ENCODE results near the gene PACRGL.
"Not testable (repeated sequence)": the region's sequence is repeated elsewhere in the genome, so short reads cannot be mapped to it uniquely, and the experiment has no call there.

The PACRGL gene

GRCh38 chr4:20723463-20723862 lies 23.2 kb downstream of the PACRGL start:
- H3K27ac ChIP-seq (ENCODE audit: low read length): no peak overlapping the region
- no peaks in the 10 kb centered on the region for H3K4me1 ChIP-seq (ENCODE audit: control insufficient read depth, insufficient read depth, low read length)
- H3K27me3 ChIP-seq (ENCODE audit: control insufficient read depth in 1 of 2, insufficient read depth in 2 of 2, low read length in 2 of 2): no peaks in the 10 kb centered on the region
- H3K9ac ChIP-seq (ENCODE audit: low read length in 2 of 2): no peak overlapping the region
- H3K9me3 ChIP-seq (ENCODE audit: control insufficient read depth in 2 of 2, low read length in 2 of 2): peaks cover 5 to 8% of the 10 kb centered on the region in 2 donors
- H3K4me3 ChIP-seq (ENCODE audit: low read length in 2 of 2): no peak overlapping the region
- H3K36me3 ChIP-seq (ENCODE audit: control insufficient read depth in 2 of 2, insufficient read depth in 2 of 2, low read length in 2 of 2): peaks cover 19 to 39% of the 10 kb centered on the region in 2 donors

- peaks cover 19 to 44% of the 10 kb centered on the region in 2 donors for H3K36me3 ChIP-seq (ENCODE audit: control insufficient read depth in 2 of 2, insufficient read depth in 2 of 2, low read length in 2 of 2)
Observed at GRCh38 chr4:20724915-20725314, 24.7 kb downstream of the PACRGL start.

GRCh38 chr4:20735931-20736330 lies 35.7 kb downstream of the PACRGL start:
- H3K9ac ChIP-seq (ENCODE audit: low read length in 2 of 2): no peak overlapping the region
- no peak overlapping the region for H3K27ac ChIP-seq (ENCODE audit: low read length)
- no peaks in the 10 kb centered on the region for H3K27me3 ChIP-seq (ENCODE audit: control insufficient read depth in 1 of 2, insufficient read depth in 2 of 2, low read length in 2 of 2)
- no peaks in the 10 kb centered on the region for H3K4me1 ChIP-seq (ENCODE audit: control insufficient read depth, insufficient read depth, low read length)
- H3K4me3 ChIP-seq (ENCODE audit: low read length in 2 of 2): no peak overlapping the region
- peaks cover 3 to 4% of the 10 kb centered on the region in 2 donors for H3K9me3 ChIP-seq (ENCODE audit: control insufficient read depth in 2 of 2, low read length in 2 of 2)
- peaks cover 15 to 21% of the 10 kb centered on the region in 2 donors for H3K36me3 ChIP-seq (ENCODE audit: control insufficient read depth in 2 of 2, insufficient read depth in 2 of 2, low read length in 2 of 2)

More at GRCh38 chr4:20724915-20725314, 24.7 kb downstream of the PACRGL start:
- H3K27ac ChIP-seq (ENCODE audit: low read length): no peak overlapping the region
- H3K9ac ChIP-seq (ENCODE audit: low read length in 2 of 2): no peak overlapping the region
- H3K4me1 ChIP-seq (ENCODE audit: control insufficient read depth, insufficient read depth, low read length): no peaks in the 10 kb centered on the region
- no peaks in the 10 kb centered on the region for H3K27me3 ChIP-seq (ENCODE audit: control insufficient read depth in 1 of 2, insufficient read depth in 2 of 2, low read length in 2 of 2)
- no peak overlapping the region for H3K4me3 ChIP-seq (ENCODE audit: low read length in 2 of 2)
- H3K9me3 ChIP-seq (ENCODE audit: control insufficient read depth in 2 of 2, low read length in 2 of 2): peaks cover 5 to 8% of the 10 kb centered on the region in 2 donors

- H3K4me3 ChIP-seq (ENCODE audit: low read length in 2 of 2); H3K27me3 ChIP-seq (ENCODE audit: control insufficient read depth in 1 of 2, insufficient read depth in 2 of 2, low read length in 2 of 2); H3K9me3 ChIP-seq (ENCODE audit: control insufficient read depth in 2 of 2, low read length in 2 of 2); H3K9ac ChIP-seq (ENCODE audit: low read length in 2 of 2); H3K27ac ChIP-seq (ENCODE audit: low read length); H3K4me1 ChIP-seq (ENCODE audit: control insufficient read depth, insufficient read depth, low read length); H3K36me3 ChIP-seq (ENCODE audit: control insufficient read depth in 2 of 2, insufficient read depth in 2 of 2, low read length in 2 of 2): not testable (repeated sequence)
Observed at GRCh38 chr4:20746000-20746399, 45.7 kb downstream of the PACRGL start.

GRCh38 chr4:20752641-20753040 lies 52.4 kb downstream of the PACRGL start:
- Histone ChIP-seq H3K27ac (ENCODE audit: low read length) (no peak overlapping the region), H3K4me1 (ENCODE audit: control insufficient read depth, insufficient read depth, low read length) (no peaks in the 10 kb centered on the region), H3K27me3 (ENCODE audit: control insufficient read depth in 1 of 2, insufficient read depth in 2 of 2, low read length in 2 of 2) (no peaks in the 10 kb centered on the region), H3K4me3 (ENCODE audit: low read length in 2 of 2) (no peak overlapping the region), H3K9me3 (ENCODE audit: control insufficient read depth in 2 of 2, low read length in 2 of 2) (no peaks in the 10 kb centered on the region), H3K36me3 (ENCODE audit: control insufficient read depth in 2 of 2, insufficient read depth in 2 of 2, low read length in 2 of 2) (peaks cover 0 to 3% of the 10 kb centered on the region in 2 donors), H3K9ac (ENCODE audit: low read length in 2 of 2) (no peak overlapping the region)

GRCh38 chr4:20754036-20754435 lies 53.8 kb downstream of the PACRGL start:
- H3K27ac ChIP-seq (ENCODE audit: low read length): no peak overlapping the region

GRCh38 chr4:20760053-20760452 lies 59.8 kb downstream of the PACRGL start:
- no peaks in the 10 kb centered on the region for H3K36me3 ChIP-seq (ENCODE audit: control insufficient read depth in 2 of 2, insufficient read depth in 2 of 2, low read length in 2 of 2)
- H3K9me3 ChIP-seq (ENCODE audit: control insufficient read depth in 2 of 2, low read length in 2 of 2): no peaks in the 10 kb centered on the region
- H3K27me3 ChIP-seq (ENCODE audit: control insufficient read depth in 1 of 2, insufficient read depth in 2 of 2, low read length in 2 of 2): no peaks in the 10 kb centered on the region
- no peak overlapping the region for H3K9ac ChIP-seq (ENCODE audit: low read length in 2 of 2)
- no peak overlapping the region for H3K4me3 ChIP-seq (ENCODE audit: low read length in 2 of 2)
- H3K4me1 ChIP-seq (ENCODE audit: control insufficient read depth, insufficient read depth, low read length): no peaks in the 10 kb centered on the region
- no peak overlapping the region for H3K27ac ChIP-seq (ENCODE audit: low read length)

More at GRCh38 chr4:20754036-20754435, 53.8 kb downstream of the PACRGL start:
- H3K4me3 ChIP-seq (ENCODE audit: low read length in 2 of 2): no peak overlapping the region
- no peaks in the 10 kb centered on the region for H3K4me1 ChIP-seq (ENCODE audit: control insufficient read depth, insufficient read depth, low read length)
- H3K27me3 ChIP-seq (ENCODE audit: control insufficient read depth in 1 of 2, insufficient read depth in 2 of 2, low read length in 2 of 2): no peaks in the 10 kb centered on the region
- no peak overlapping the region for H3K9ac ChIP-seq (ENCODE audit: low read length in 2 of 2)
- H3K9me3 ChIP-seq (ENCODE audit: control insufficient read depth in 2 of 2, low read length in 2 of 2): no peaks in the 10 kb centered on the region
- peaks cover 0 to 3% of the 10 kb centered on the region in 2 donors for H3K36me3 ChIP-seq (ENCODE audit: control insufficient read depth in 2 of 2, insufficient read depth in 2 of 2, low read length in 2 of 2)

GRCh38 chr4:20761382-20761781 lies 61.1 kb downstream of the PACRGL start:
- no peak overlapping the region for H3K27ac ChIP-seq (ENCODE audit: low read length)
- H3K9me3 ChIP-seq (ENCODE audit: control insufficient read depth in 2 of 2, low read length in 2 of 2): no peaks in the 10 kb centered on the region
- no peak overlapping the region for H3K4me3 ChIP-seq (ENCODE audit: low read length in 2 of 2)
- no peaks in the 10 kb centered on the region for H3K36me3 ChIP-seq (ENCODE audit: control insufficient read depth in 2 of 2, insufficient read depth in 2 of 2, low read length in 2 of 2)
- H3K27me3 ChIP-seq (ENCODE audit: control insufficient read depth in 1 of 2, insufficient read depth in 2 of 2, low read length in 2 of 2): no peaks in the 10 kb centered on the region
- no peak overlapping the region for H3K9ac ChIP-seq (ENCODE audit: low read length in 2 of 2)
- no peaks in the 10 kb centered on the region for H3K4me1 ChIP-seq (ENCODE audit: control insufficient read depth, insufficient read depth, low read length)

GRCh38 chr4:20761826-20762225 lies 61.6 kb downstream of the PACRGL start:
- Histone ChIP-seq H3K4me3 (ENCODE audit: low read length in 2 of 2) (no peak overlapping the region), H3K27me3 (ENCODE audit: control insufficient read depth in 1 of 2, insufficient read depth in 2 of 2, low read length in 2 of 2) (no peaks in the 10 kb centered on the region), H3K9ac (ENCODE audit: low read length in 2 of 2) (no peak overlapping the region), H3K27ac (ENCODE audit: low read length) (no peak overlapping the region), H3K36me3 (ENCODE audit: control insufficient read depth in 2 of 2, insufficient read depth in 2 of 2, low read length in 2 of 2) (no peaks in the 10 kb centered on the region), H3K4me1 (ENCODE audit: control insufficient read depth, insufficient read depth, low read length) (no peaks in the 10 kb centered on the region), H3K9me3 (ENCODE audit: control insufficient read depth in 2 of 2, low read length in 2 of 2) (no peaks in the 10 kb centered on the region)

GRCh38 chr4:20764366-20764992 lies 64.2 kb downstream of the PACRGL start:
- H3K4me3 ChIP-seq (ENCODE audit: low read length in 2 of 2): no peak overlapping the region
- no peaks in the 10 kb centered on the region for H3K9me3 ChIP-seq (ENCODE audit: control insufficient read depth in 2 of 2, low read length in 2 of 2)
- H3K9ac ChIP-seq (ENCODE audit: low read length in 2 of 2): no peak overlapping the region
- H3K4me1 ChIP-seq (ENCODE audit: control insufficient read depth, insufficient read depth, low read length): no peaks in the 10 kb centered on the region
- no peaks in the 10 kb centered on the region for H3K36me3 ChIP-seq (ENCODE audit: control insufficient read depth in 2 of 2, insufficient read depth in 2 of 2, low read length in 2 of 2)
- no peak overlapping the region for H3K27ac ChIP-seq (ENCODE audit: low read length)
- no peaks in the 10 kb centered on the region for H3K27me3 ChIP-seq (ENCODE audit: control insufficient read depth in 1 of 2, insufficient read depth in 2 of 2, low read length in 2 of 2)

GRCh38 chr4:20773144-20773997 lies 73.1 kb downstream of the PACRGL start:
- no peak overlapping the region for H3K27ac ChIP-seq (ENCODE audit: low read length)
- H3K36me3 ChIP-seq (ENCODE audit: control insufficient read depth in 2 of 2, insufficient read depth in 2 of 2, low read length in 2 of 2): no peaks in the 10 kb centered on the region
- H3K9ac ChIP-seq (ENCODE audit: low read length in 2 of 2): no peak overlapping the region
- no peaks in the 10 kb centered on the region for H3K4me1 ChIP-seq (ENCODE audit: control insufficient read depth, insufficient read depth, low read length)
- no peaks in the 10 kb centered on the region for H3K9me3 ChIP-seq (ENCODE audit: control insufficient read depth in 2 of 2, low read length in 2 of 2)
- H3K4me3 ChIP-seq (ENCODE audit: low read length in 2 of 2): no peak overlapping the region
- H3K27me3 ChIP-seq (ENCODE audit: control insufficient read depth in 1 of 2, insufficient read depth in 2 of 2, low read length in 2 of 2): no peaks in the 10 kb centered on the region

Measured in stomach smooth muscle (tissue), 2 donors.